Body of pancreas (tissue), 4 donors: ENCODE results near the gene OLFM3.

Experiments used
- CTCF ChIP-seq, 7 experiments: fragments of 450-650 bp in 4 of 7; fragments of 200-600 bp in 3 of 7; sonication (generic) in 3 of 7; IDR thresholded peaks; one replicate each; pipeline ENCODE4 v1.5.1; 2016 to 2019; ENCODE audit warnings: antibody characterized with exemption in 7 of 7
- POLR2A ChIP-seq, 3 donors: fragments of 450-650 bp; IDR thresholded peaks; one replicate each; pipeline ENCODE4 v1.6.1; 2016; ENCODE audit warnings: antibody characterized with exemption in 3 of 3, mild to moderate bottlenecking in 2 of 3

GRCh38 chr1:101980974-101981373 lies 15.8 kb downstream of the OLFM3 start:
- TF ChIP-seq POLR2A (IDR thresholded peaks at IDR 0.05) (no peak), CTCF (IDR thresholded peaks at IDR 0.05) (no peak)
